Thyroid gland (tissue), 4 donors: ENCODE data around the gene TNS3.

Experiments
- CTCF ChIP-seq, 6 experiments: fragments of 200-600 bp in 3 of 6; fragments of 450-650 bp in 3 of 6; sonication (generic) in 3 of 6; IDR thresholded peaks; one replicate each; pipeline ENCODE4 v1.5.1; 2016 to 2019; ENCODE audit warnings: antibody characterized with exemption in 6 of 6, mild to moderate bottlenecking in 2 of 6, inconsistent platforms in 1 of 6, moderate library complexity in 1 of 6
- POLR2A ChIP-seq, 2 donors: fragments of 450-650 bp; IDR thresholded peaks; one replicate each; pipeline ENCODE4 v1.6.1; 2017; ENCODE audit warnings: antibody characterized with exemption in 2 of 2, mild to moderate bottlenecking in 2 of 2, moderate library complexity in 1 of 2

GRCh38 chr7:47504551-47505311, 77.2 kb downstream of the TNS3 start:
- TF ChIP-seq CTCF (IDR thresholded peaks at IDR 0.05), result no peak
- no peak for TF ChIP-seq POLR2A (IDR thresholded peaks at IDR 0.05)
